Progenitor cell of endocrine pancreas (in vitro differentiated cells): Measurements from ENCODE around the gene MSANTD1. TPM values are rescaled to one million over a fixed set of nuclear protein-coding genes. Genes with fewer than 3 reads are reported as not detected.

ENCODE experiments used
- DNase-seq: peaks from one replicate; pipeline ENCODE4 v3.0.0; 2021; ENCODE audit warnings: low spot score; ENCODE audit not compliant: unreplicated experiment
- H3K27ac Mint-ChIP-seq: 2 replicates; pipeline ENCODE4 v1.8.0; 2021; ENCODE audit warnings: mild to moderate bottlenecking, moderate library complexity, mixed read lengths
- H3K27me3 Mint-ChIP-seq: 2 replicates; pipeline ENCODE4 v1.8.0; 2021; ENCODE audit warnings: mixed read lengths
- H3K36me3 Mint-ChIP-seq: 2 replicates; pipeline ENCODE4 v1.8.0; 2022; ENCODE audit warnings: mixed read lengths; ENCODE audit not compliant: insufficient read depth
- H3K4me1 Mint-ChIP-seq: 2 replicates; pipeline ENCODE4 v1.8.0; 2021; ENCODE audit warnings: low read depth, mixed read lengths
- H3K4me3 Mint-ChIP-seq: 2 replicates; pipeline ENCODE4 v1.8.0; 2021; ENCODE audit warnings: low read depth, mild to moderate bottlenecking, moderate library complexity, mixed read lengths
- H3K9me3 Mint-ChIP-seq: 2 replicates; pipeline ENCODE4 v1.8.0; 2021; ENCODE audit warnings: low read depth, mixed read lengths
- total RNA-seq: library from RNA; stranded (reverse); gene quantifications from 2 replicates; pipeline ENCODE4 v1.2.1, GENCODE V29; 2021
- TF ChIP-seq, protein P1 (sequence below): fragments of 200-600 bp; sonication (generic); IDR thresholded peaks from one replicate; pipeline ENCODE4 v1.5.0; 2021; ENCODE audit warnings: antibody characterized with exemption, mild to moderate bottlenecking; ENCODE audit not compliant: unreplicated experiment

MSANTD1 gene
- total RNA-seq, 1 donor from 2014 or later, result 2.1 TPM

DNA sequence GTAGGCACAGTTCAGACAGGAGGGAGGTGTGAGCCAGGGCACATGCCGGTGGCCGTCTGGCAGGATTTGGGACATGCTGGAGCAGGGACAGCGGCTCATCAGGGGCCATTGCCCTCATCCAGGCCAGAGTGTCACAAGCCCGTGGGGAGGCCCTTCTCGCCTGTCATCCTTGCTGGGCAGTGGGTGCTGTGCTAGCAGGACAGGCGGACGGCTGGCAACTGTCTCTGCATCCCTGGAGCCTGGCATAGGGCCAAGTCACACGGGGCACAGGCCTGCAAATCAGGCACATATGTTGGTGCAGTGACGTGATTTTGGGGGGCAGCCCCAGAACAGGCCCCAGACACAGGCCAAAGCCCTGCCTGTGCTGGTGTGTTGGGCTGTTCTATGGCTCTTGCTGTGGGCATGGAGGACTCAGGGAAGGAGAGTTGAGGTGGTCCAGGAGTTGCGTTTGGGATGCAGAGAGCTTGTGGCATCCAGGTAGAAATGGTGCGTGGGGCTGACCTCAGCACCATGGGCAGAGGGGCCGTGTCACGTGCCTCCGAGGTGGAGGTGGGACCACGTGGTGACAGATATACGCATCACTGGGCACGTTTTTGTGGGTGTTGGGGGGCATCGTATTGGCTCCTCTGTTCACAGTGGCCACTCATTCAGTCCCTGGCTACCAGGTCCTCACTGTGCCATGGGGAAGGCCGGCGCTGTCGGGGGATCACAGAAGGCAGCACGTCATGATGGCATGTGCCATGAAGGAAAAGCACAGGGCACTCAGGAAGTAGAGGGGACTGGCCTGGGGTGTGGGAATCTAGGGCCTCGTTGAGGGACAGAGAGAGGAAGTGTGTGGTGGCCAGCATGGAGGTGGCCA is 14.6 kb upstream of the MSANTD1 start:
- Mint-ChIP-seq H3K27me3 (no peaks in the 10 kb centered on the region), H3K4me3 (no peak overlapping the region), H3K9me3 (no peaks in the 10 kb centered on the region), H3K36me3 (peaks cover 14% of the 10 kb centered on the region), H3K27ac (peak overlapping the region; percentile 34), H3K4me1 (peaks cover 1% of the 10 kb centered on the region)
- DNase-seq, result no peak
- TF ChIP-seq, protein P1, sequence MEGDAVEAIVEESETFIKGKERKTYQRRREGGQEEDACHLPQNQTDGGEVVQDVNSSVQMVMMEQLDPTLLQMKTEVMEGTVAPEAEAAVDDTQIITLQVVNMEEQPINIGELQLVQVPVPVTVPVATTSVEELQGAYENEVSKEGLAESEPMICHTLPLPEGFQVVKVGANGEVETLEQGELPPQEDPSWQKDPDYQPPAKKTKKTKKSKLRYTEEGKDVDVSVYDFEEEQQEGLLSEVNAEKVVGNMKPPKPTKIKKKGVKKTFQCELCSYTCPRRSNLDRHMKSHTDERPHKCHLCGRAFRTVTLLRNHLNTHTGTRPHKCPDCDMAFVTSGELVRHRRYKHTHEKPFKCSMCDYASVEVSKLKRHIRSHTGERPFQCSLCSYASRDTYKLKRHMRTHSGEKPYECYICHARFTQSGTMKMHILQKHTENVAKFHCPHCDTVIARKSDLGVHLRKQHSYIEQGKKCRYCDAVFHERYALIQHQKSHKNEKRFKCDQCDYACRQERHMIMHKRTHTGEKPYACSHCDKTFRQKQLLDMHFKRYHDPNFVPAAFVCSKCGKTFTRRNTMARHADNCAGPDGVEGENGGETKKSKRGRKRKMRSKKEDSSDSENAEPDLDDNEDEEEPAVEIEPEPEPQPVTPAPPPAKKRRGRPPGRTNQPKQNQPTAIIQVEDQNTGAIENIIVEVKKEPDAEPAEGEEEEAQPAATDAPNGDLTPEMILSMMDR, result no peak

- H3K9me3 Mint-ChIP-seq, result no peaks in the 10 kb centered on the region
- H3K4me1 Mint-ChIP-seq, result peaks cover 1% of the 10 kb centered on the region
- H3K36me3 Mint-ChIP-seq, result peaks cover 10% of the 10 kb centered on the region
- TF ChIP-seq, protein P1, result no peak
- H3K4me3 Mint-ChIP-seq, result no peak overlapping the region
- no peaks in the 10 kb centered on the region for H3K27me3 Mint-ChIP-seq
- no peak for DNase-seq
- H3K27ac Mint-ChIP-seq, result peak overlapping the region; percentile 34
Observed at GRCh38 chr4:3235030-3235345, 14.0 kb upstream of the MSANTD1 start.

DNA sequence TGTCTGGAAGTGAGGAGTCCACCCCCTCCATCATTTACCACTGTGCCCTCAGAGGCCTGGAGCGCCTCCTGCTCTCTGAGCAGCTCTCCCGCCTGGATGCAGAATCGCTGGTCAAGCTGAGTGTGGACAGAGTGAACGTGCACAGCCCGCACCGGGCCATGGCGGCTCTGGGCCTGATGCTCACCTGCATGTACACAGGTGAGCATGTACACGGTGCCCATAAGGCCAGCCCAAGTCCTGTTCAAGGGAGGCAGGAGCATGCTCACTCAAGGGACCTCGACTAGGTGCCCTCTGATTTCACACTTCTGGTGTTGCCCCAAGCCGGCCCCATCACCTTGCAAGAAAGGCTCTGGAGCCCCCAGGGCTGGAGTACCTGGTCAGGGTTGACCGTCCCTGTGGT is 13.4 kb upstream of the MSANTD1 start:
- H3K27me3 Mint-ChIP-seq, result no peaks in the 10 kb centered on the region
- no peak overlapping the region for H3K4me3 Mint-ChIP-seq
- DNase-seq, result no peak
- peaks cover 11% of the 10 kb centered on the region for H3K36me3 Mint-ChIP-seq
- H3K4me1 Mint-ChIP-seq, result peaks cover 1% of the 10 kb centered on the region
- no peaks in the 10 kb centered on the region for H3K9me3 Mint-ChIP-seq
- TF ChIP-seq, protein P1, result no peak
- H3K27ac Mint-ChIP-seq, result no peak overlapping the region

DNA sequence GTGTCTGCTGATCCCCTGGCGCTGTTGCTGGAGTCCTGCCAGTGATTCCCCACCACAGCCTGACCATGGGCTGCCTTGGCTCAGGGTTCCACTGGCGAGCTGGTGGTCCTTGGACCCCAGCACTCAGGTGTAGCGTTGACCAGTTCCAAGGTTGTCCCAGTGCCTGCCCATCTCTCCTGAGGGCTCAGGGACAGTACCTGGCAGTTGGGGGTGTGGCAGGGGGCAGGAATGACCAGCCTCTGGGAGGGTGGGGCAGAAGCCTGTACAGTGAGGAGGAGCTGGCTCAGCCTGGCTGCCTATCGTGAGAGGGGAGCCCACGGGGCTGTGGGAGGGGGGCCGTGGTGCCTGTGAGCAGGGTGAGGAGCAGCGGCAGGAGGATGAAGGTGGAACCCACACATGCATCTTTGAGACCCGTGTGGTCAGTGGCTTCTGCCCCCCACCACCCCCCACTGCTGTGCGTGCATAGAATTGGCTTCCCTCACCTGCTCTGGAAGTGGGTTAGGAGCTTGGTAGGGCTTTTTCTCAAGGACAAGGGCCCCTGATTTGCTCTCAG is 12.6 kb upstream of the MSANTD1 start:
- H3K27ac Mint-ChIP-seq, result no peak overlapping the region

DNA sequence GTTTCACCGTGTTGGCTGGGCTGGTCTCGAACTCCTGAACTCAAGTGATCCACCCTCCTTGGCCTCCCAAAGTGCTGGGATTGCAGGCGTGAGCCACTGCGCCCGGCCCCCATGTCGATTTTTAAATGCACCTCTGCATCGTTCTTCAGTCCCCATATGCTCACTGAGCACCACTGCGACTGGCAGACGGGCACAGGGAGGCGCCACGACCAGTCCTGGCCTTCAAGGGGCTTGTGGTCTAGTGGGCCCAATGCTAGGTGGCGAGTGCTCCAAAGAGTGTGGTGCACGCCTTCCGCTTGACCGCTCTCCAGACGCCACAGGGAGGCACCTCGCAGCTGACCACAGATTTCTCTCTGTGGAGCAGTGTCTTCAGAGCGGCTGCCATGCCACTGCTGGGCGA is 11.7 kb upstream of the MSANTD1 start:
- Mint-ChIP-seq H3K27me3 (no peaks in the 10 kb centered on the region), H3K9me3 (no peaks in the 10 kb centered on the region), H3K27ac (no peak overlapping the region), H3K4me3 (no peak overlapping the region), H3K36me3 (peaks cover 11% of the 10 kb centered on the region), H3K4me1 (peaks cover 1% of the 10 kb centered on the region)
- no peak for DNase-seq
- TF ChIP-seq, protein P1, result no peak

More for the DNA sequence above, 12.6 kb upstream of the MSANTD1 start:
- Mint-ChIP-seq H3K4me3 (no peak overlapping the region), H3K9me3 (no peaks in the 10 kb centered on the region), H3K36me3 (peaks cover 11% of the 10 kb centered on the region), H3K27me3 (no peaks in the 10 kb centered on the region), H3K4me1 (peaks cover 1% of the 10 kb centered on the region)
- DNase-seq, result no peak
- TF ChIP-seq, protein P1, result no peak
